HG02938 (cell line): ENCODE data around the gene MAPKAPK3.

Experiments
- ATAC-seq: cut with Tn5 transposase; IDR thresholded peaks from one replicate; pipeline ENCODE4 v1.9.1; 2021; ENCODE audit warnings: mild to moderate bottlenecking, moderate library complexity; ENCODE audit not compliant: unreplicated experiment

The MAPKAPK3 gene

DNA sequence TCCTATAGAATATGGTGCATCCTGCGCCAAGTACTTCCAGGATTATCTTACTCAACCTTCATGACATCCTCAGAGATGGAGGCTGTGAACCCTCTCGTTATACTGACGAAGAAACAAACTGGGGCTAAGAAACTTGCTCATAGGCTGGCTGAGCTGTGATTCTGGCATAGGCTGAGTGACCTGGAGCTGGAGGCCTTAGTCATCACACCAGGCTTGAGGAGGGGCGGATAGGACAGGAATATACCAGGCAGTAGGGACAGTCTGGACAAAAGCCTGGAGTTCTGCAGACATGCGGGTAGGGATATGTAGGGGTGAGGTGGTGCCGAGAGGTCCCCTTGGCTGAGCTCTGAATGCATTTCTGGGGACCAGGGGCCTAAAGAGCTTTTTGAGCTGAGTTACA, 29.6 kb upstream of the MAPKAPK3 start:
- no peak for ATAC-seq

- ATAC-seq, result no peak
These were observed 28.9 kb upstream of the MAPKAPK3 start for GRCh38 chr3:50587806-50588758.

GRCh38 chr3:50588759-50589433, 28.1 kb upstream of the MAPKAPK3 start:
- no peak for ATAC-seq

DNA sequence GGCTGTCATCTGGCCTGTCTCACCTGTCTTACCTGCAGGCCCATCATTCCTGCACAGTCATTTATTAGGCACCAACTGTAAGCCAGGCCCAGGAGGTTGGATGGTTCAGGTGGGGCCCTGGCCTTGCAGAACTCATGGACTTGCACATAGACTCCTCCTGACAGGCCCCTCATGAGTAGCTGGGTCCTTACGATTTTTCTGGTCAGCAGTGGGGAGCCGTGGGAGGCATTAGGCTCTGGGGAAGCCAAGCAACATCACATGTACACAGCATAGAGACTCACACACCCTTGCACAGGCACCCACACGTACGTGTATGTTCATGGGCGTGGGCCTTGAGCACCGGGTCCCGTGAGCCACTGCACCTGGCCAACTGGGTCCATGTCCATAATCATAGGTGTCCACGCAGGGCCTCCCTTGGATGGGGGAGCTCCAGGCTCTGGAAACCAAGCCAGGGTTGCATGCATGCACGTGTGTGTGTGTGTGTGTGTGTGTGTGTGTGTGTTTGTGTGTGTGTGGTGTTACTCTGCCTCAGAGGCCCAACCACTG, 25.7 kb upstream of the MAPKAPK3 start:
- ATAC-seq, result peak; percentile 8

DNA sequence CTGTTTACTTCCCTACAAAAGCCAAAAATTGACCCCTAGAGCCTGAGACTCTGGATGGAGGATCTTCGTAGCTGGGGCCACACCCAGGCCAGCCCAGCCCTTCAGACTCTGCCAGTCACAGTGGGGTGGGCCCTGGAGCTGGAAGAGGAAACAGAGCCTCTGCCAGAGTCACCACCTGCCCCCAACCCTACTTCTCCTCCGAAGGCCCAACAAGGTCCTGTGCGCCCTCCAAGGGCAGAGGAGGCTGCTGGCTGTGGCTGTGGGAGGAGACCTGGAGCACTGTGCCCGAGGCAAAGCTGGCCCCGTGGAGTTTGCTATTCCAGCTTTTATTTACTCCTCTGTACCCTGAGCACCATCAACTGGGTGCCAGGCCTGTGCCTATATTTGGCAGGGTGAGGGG, 24.4 kb upstream of the MAPKAPK3 start:
- no peak for ATAC-seq

DNA sequence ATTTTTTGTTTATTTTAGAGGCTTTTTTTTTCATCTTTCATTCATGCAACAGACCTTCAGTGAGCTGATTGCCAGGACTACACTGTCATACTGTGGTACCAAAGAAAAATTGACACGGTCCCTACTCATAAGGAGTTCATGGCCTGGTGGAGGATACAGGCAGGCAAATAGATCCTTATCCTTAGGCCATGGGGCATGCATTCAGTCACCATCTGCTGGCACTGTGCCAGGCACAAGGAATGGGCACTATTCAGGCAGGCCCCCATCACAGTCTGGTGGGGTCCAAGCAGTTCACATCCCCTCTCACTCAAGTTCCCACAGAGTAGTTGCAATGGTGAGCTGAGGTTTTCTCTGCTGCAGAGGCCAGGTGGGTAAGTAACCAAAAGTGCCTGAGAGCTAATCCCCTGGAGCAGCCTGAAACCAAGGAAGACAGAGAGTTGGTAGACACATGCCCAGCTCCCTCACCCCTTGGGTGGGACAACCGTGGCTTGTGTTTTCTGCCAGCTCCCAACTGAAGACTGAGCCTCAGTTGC, 22.6 kb upstream of the MAPKAPK3 start:
- ATAC-seq, result no peak

- ATAC-seq, result no peak
These were observed 17.7 kb upstream of the MAPKAPK3 start for GRCh38 chr3:50599115-50599715.

DNA sequence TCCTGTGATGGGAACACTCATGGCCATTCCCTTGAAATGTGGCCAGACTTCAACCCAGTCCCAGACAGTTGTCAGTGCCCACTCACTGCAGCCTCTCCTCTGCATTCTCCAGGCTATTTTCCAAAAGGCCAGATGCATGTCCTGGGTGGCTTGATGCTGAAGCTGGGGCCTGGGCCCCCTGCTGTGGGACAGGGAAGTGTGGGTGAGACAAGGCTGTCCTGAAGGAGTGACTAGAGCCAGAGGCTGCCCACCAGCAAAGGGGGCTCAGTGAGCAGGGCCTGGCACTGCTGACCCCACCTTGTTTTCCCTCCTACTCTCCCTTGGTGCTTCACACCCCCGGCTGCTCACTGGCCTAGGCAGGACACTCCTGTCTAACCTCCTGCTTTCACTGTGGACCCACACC, 17.2 kb upstream of the MAPKAPK3 start:
- no peak for ATAC-seq

DNA sequence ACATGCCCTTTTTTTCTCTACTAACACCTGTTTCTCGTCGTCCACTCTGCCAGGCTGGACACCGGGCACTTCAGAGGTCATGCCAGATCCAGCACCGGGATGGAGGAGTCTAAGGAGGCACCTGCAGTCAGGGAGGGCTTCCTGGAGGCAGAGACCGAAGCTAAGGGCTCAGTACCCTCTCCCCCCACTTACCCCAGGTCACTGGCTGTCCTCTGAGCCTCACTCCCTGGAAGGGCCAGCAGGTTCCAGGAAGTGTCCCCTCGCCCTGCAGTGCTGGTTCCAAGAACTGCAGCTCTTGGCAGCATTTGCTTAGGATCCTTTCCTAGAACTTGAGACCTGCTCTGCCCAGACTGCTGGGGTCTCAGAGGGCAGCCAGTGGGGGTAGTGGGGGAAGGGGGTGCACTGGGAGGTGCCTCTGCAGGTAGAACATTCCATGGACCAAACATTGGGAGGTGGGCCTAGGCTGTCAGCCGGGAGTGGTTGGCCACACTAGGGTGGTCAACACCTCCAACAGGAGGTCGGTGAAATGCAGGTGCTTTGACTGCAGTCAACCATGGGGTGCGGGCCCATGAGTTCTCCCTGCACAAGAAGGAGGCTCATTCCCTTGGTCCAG, 16.7 kb upstream of the MAPKAPK3 start:
- no peak for ATAC-seq

- no peak for ATAC-seq
These were observed 15.9 kb upstream of the MAPKAPK3 start for GRCh38 chr3:50600841-50601591.

GRCh38 chr3:50602595-50603191, 14.3 kb upstream of the MAPKAPK3 start:
- no peak for ATAC-seq

- ATAC-seq, result no peak
These were observed 13.5 kb upstream of the MAPKAPK3 start for GRCh38 chr3:50603261-50604109.

DNA sequence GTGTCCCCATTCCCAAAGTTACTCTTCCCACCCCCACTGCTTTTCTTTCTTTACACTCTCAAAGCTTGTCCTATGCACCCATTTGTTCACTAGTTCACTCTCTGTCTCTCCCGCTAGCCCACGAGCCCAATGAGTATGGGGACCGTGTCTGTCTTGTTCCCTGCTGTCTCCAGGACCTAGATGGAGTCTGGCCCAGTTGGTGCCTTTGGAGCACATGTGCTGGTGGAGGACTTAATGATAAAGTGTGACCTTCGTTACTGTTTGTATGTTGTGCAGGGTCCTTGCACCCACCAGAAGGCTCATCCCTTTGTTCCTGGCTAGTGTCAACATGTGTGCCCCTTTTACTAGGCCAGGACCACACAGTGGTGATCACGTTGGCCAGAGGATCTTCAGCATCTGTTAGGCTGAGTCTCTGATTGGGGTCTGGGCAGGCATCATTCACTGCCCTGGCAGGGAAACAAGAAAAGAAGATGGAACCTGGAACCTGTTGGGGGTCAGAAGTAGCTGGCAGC, 12.8 kb upstream of the MAPKAPK3 start:
- ATAC-seq, result no peak

DNA sequence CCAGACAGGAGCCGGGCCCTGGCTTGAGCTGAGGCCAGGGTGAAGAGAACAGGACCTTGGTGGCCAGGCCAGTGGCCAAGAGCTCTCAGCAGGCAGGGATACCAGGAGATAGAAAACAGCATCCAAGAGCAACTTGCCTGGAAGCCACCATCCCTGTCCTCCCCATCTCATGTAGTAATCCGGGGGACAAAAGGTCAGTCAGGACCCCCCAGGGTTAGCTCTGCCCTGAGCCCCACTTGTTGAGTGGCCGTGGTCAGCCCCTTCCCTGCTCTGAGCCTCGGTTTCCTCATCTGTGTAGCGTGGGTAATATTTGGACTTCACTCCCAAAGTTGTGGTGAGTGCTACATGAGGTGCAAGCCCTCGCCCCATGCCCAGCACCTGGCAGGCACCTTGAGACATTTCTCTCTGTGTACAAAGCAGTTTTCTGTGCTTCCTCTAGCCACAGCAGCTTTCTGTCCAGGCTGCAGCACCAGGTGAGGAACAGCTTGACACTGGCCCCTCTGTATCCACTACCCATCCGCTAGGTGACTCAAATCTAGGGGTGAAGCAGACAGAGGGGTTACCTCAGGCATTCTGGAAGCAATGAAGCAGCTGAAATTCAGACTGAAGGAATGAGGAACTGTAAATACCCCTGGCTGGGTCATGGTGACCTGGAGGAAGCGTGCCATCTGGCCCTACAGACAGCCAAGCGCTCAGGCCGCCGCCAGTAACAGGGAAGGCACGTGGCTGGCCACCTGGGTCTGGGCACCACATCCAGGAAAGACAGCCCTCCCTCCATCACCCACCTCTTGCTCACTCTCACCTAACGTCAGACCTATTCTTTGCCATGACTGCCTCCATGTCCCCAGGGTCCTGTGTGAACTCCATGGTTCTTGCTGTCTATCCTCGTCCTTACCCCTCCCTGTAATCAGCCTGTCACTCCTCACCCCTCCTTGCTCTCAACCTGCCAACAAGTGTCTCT, 12.0 kb upstream of the MAPKAPK3 start:
- ATAC-seq, result no peak

- no peak for ATAC-seq
These were observed 11.0 kb upstream of the MAPKAPK3 start for GRCh38 chr3:50605901-50606326.

DNA sequence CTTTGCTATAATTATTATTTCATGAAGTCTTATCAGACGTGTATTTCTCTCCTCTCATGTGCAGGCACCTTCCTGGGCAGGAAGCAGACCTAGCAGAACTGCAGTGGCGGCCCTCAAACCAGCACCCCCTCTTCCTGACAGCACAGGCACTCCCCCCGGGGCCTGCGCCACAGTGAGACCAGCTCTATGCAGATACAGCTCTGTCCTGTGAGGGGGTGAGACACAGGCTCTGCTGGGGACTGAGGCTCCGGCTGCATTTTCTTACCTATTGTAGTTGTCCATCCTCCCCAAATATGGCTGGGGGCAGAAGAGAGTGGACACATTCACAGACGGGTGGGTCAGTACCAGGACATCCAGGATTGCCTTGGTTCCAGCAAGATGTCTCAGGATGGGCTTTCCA, 10.4 kb upstream of the MAPKAPK3 start:
- no peak for ATAC-seq
